Activated naive CD4-positive, alpha-beta T cell treated with anti-CD3 and anti-CD28 coated beads, Interleukin-2, amount 50 U/mL, for 24 hours (primary cell): ENCODE results near the gene HSFX2.
"Not testable (repeated sequence)": the region's sequence is repeated elsewhere in the genome, so short reads cannot be mapped to it uniquely, and the experiment has no call there.

Experiments
- H3K27ac Mint-ChIP-seq: one replicate; pipeline ENCODE4 v1.8.0; 2021; ENCODE audit warnings: mild to moderate bottlenecking, mixed read lengths
- H3K27me3 Mint-ChIP-seq: one replicate; pipeline ENCODE4 v1.8.0; 2021; ENCODE audit warnings: mixed read lengths
- H3K36me3 Mint-ChIP-seq: one replicate; pipeline ENCODE4 v1.8.0; 2021; ENCODE audit warnings: mixed read lengths
- H3K4me1 Mint-ChIP-seq: one replicate; pipeline ENCODE4 v1.8.0; 2021; ENCODE audit warnings: mixed read lengths
- H3K4me3 Mint-ChIP-seq: one replicate; pipeline ENCODE4 v1.8.0; 2021; ENCODE audit warnings: mild to moderate bottlenecking, mixed read lengths
- H3K9me3 Mint-ChIP-seq: one replicate; pipeline ENCODE4 v1.8.0; 2021; ENCODE audit warnings: mixed read lengths

HSFX2 gene

DNA sequence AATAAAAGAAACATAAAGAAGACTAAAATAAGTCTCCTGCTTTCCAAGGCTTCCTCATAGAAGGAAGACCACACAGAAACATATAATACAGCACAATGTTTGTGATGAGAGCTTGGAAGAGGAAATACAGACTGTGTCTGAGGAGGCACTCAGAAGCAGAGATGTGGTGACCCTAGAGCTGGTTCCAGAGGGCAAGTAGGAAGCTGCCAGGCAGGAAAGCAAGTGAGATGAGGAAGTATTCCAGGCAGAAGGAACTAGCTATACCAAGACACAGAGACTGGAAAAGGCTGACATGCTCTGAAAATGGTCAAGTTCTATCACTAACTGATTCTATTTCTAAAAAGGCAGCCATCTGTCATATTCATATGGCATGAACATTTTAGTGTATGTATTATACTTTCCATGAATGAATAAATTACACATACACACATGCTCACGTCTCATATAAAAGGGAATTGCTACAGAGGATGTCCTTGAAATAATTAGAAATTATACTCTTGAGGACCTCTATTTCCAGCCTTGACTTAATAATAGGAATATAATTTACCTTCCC lies 16.6 kb upstream of the HSFX2 start:
- H3K4me1 Mint-ChIP-seq, result peaks cover 36% of the 10 kb centered on the region
- H3K9me3 Mint-ChIP-seq, result no peaks in the 10 kb centered on the region
- no peaks in the 10 kb centered on the region for H3K27me3 Mint-ChIP-seq
- peak overlapping the region; percentile 52 for H3K27ac Mint-ChIP-seq
- no peak overlapping the region for H3K4me3 Mint-ChIP-seq
- H3K36me3 Mint-ChIP-seq, result peaks cover 3% of the 10 kb centered on the region

DNA sequence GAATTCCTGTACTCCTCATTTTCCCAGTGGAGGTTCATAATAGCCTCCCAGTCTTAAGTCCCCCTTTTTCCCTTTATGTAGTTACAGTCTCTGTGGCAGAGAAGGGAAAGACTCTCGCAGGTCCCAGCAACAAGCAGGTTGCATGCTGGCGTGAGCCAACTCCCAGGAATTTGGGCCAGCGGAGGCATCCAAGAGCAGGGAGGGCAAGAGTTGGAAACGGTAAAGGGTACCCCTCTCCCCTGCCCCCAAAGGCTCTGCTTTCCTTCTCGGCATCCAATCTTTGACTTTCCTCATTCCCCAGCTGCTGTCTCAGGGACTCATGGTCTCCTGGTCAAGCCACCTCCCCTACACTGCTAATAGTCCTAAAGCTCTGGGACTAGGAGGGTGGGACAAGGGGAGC lies 15.4 kb upstream of the HSFX2 start:
- H3K9me3 Mint-ChIP-seq, result no peaks in the 10 kb centered on the region
- no peak overlapping the region for H3K27ac Mint-ChIP-seq
- peaks cover 27% of the 10 kb centered on the region for H3K4me1 Mint-ChIP-seq
- H3K27me3 Mint-ChIP-seq, result no peaks in the 10 kb centered on the region
- no peak overlapping the region for H3K4me3 Mint-ChIP-seq
- peaks cover 6% of the 10 kb centered on the region for H3K36me3 Mint-ChIP-seq

DNA sequence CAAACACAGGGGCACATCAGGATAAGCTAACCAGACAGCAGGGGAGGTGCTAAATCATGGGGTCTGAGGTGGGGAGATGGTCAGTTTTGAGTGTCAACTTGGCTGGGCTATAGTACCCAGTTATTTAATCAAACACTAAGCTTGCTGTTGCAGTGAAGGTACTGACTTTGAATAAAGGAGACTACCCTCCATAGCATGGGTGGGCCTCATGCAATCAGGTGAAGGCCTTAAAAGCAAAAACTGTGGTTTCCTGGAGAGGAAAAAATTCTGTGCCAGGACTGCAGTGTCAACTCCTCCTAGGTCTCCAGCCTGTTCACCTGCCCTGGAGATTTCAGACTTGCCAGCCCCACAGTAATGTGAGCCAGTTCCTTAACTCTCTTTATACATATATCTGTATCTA lies 12.6 kb upstream of the HSFX2 start:
- Mint-ChIP-seq H3K36me3 (peaks cover 6% of the 10 kb centered on the region), H3K4me1 (peaks cover 7% of the 10 kb centered on the region), H3K9me3 (no peaks in the 10 kb centered on the region), H3K4me3 (no peak overlapping the region), H3K27me3 (no peaks in the 10 kb centered on the region), H3K27ac (no peak overlapping the region)

DNA sequence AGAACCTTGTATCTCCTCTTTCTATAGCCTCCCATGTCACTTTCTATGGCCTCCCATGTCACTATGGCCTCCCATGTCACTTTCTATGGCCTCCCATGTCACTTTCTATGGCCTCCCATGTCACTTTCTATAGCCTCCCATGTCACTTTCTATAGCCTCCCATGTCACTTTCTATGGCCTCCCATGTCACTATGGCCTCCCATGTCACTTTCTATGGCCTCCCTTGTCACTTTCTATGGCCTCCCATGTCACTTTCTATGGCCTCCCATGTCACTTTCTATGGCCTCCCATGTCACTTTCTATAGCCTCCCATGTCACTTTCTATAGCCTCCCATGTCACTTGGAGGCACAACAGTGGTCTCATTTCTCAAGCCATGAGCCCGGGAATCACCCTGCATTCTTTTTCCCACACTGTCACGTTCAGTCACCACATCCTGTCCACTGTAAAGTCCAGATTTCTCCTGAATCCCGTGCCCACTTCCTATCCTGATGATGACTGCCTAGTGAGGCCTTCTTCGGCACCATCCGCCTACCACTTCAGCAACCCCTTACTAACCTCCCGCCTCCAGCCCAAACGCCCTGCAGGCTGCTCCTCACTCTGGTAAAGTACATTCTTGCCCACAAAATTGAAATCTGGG lies 10.3 kb upstream of the HSFX2 start:
- H3K4me3 Mint-ChIP-seq, H3K36me3 Mint-ChIP-seq, H3K27ac Mint-ChIP-seq, H3K9me3 Mint-ChIP-seq, H3K4me1 Mint-ChIP-seq, H3K27me3 Mint-ChIP-seq: not testable (repeated sequence)

DNA sequence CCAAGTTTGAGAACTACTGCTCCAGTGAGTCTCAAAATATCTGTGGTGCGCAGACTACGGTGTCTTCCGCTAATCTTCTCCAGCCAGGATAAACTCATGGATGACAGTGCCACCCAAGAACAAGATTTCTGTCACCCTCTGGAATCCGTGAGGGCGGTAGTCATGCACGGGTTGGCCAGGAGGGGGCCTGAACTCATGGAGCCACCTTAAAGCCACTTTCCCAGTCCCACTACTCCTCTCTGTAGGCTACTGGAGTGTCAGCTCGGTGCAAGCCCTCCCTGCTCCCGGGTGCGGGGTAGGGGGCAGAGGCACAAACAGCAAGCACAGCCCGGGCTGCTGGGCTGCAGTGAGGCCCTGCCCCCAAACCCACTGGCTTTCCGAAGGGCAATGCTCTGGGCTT lies 3.5 kb upstream of the HSFX2 start:
- not testable (repeated sequence) for H3K36me3 Mint-ChIP-seq, H3K27ac Mint-ChIP-seq, H3K9me3 Mint-ChIP-seq, H3K4me1 Mint-ChIP-seq, H3K4me3 Mint-ChIP-seq, H3K27me3 Mint-ChIP-seq

DNA sequence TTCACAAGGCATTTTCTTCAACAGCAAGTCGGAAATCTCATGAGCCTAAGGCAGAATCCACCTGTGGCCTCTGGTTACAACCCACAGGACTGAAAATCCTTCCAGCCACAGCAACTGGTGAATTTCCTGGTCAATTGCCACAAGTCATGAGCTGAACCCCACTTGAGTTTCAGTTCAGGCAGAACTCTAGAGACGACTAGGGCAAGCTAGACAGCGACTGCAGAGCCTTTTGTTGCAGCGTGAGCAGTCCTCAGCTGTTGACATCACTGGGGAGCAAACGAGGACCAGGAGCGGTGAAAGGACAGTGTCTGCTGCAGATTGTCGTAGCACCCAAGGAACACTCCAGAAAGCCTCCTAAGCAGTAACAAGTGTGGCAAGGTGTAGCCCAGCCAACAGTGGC lies 829 bp upstream of the HSFX2 start:
- not testable (repeated sequence) for H3K4me3 Mint-ChIP-seq, H3K27me3 Mint-ChIP-seq, H3K27ac Mint-ChIP-seq, H3K36me3 Mint-ChIP-seq, H3K9me3 Mint-ChIP-seq, H3K4me1 Mint-ChIP-seq

DNA sequence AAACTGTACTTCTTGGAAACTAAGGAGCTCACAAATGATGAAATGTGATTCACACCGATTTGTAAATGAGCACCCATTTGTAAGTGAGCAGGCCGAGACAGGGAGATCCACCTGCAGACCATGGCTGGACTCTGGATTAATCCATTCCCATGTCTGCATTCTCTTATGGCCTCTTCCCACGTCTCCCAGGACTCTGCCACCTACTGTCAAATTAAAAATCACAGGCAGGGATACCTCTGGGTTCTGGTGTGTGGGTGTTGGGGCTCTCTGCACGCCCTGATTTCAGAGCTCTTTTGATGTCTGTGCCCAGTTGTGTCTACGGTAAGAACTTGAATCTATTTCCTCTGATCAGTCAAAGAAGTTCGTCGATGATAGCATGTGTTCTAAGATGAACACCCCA lies 4.1 kb downstream of the HSFX2 start:
- not testable (repeated sequence) for H3K4me1 Mint-ChIP-seq, H3K27ac Mint-ChIP-seq, H3K4me3 Mint-ChIP-seq, H3K9me3 Mint-ChIP-seq, H3K36me3 Mint-ChIP-seq, H3K27me3 Mint-ChIP-seq

DNA sequence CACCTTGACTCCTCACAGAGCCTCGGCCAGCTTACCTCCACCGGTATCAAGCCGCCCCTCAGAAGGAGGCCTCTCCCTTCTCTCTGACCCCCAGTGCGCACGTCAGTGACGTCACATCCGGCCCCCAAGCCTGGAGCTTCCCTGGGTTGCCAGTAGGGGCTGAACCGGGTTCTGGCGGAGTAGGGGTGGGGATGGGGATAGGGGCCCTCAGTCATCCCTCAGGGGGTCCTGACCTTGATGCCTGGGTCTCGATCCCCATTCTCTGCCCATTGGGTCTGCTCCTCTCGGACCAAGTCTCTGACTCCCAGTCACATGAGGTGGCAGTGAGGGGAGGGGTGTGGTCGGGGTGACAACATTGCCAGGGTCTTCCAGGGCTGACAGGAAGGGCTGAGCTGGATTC lies 7.8 kb downstream of the HSFX2 start, which contains the start of gene MAGEA9B:
MAGEA9B (minus strand) TSS at position 101 of the 400 bp plus-strand sequence. CDS start 4,280 bp downstream, outside the sequence.
- not testable (repeated sequence) for H3K27ac Mint-ChIP-seq, H3K4me1 Mint-ChIP-seq, H3K27me3 Mint-ChIP-seq, H3K9me3 Mint-ChIP-seq, H3K36me3 Mint-ChIP-seq, H3K4me3 Mint-ChIP-seq

DNA sequence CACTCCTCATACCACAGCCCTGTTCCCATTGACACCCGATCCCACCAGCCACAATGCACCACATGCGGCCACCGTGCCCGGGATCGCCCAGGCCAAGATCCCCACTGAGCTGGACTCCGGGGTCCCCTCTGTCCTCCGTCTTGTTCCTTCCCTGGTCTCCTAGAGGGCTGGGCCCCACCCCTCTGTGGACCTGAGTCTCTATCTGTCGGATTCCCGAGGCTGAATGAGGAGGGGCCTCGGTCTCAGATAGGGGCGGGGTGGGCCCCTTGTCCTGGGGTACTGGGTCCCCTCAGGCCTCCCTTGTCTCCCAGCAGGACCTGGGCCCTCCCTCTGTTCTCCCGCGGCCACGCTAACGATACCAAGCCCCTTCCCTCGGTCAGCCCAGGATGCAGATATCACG lies 9.5 kb downstream of the HSFX2 start:
- H3K9me3 Mint-ChIP-seq, H3K4me3 Mint-ChIP-seq, H3K4me1 Mint-ChIP-seq, H3K27me3 Mint-ChIP-seq, H3K36me3 Mint-ChIP-seq, H3K27ac Mint-ChIP-seq: not testable (repeated sequence)

DNA sequence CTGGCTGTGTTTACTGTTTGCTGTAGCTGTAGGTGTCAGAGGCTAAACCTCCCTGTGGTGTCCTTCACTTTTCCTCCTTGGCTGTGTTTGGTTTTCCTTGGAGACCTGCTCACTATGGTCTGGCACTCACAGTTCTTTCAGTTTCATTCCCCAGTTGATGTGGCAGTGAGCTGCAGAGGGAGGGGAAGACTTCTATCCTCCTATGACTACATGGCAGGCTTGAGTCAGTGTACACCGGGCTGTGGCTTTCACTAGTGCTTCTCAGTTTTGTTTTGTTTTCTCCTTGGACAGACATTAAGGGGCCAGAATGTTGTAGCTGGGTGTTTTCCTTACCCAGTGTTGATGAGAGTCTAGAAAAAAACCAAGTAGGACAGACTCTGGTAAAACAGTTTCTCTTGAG lies 21.7 kb downstream of the HSFX2 start:
- not testable (repeated sequence) for H3K36me3 Mint-ChIP-seq

DNA sequence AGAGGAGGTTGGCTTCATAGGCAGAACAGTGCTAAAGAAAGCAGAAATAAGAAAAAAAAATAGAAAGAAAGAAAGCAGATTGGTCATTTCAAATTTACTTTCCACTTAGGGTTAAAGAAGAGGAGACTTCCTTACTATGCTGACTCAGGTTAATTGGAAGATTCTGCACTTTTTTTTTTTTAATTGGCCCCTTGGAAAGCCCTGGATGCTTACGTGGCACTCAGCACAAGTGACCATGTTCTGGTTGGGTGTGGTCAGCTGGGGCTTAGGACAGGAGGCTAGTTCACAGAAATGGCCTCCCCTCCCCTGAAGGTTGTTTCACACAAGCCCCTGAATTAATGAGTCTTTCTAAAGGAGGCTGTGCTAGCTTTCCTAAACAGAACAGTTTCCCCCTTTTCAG lies 22.4 kb downstream of the HSFX2 start:
- Mint-ChIP-seq H3K36me3 (no peaks in the 10 kb centered on the region), H3K9me3 (no peaks in the 10 kb centered on the region), H3K27ac (peak overlapping the region; percentile 51), H3K4me3 (no peak overlapping the region), H3K27me3 (no peaks in the 10 kb centered on the region), H3K4me1 (no peaks in the 10 kb centered on the region)

More for the DNA sequence above, 21.7 kb downstream of the HSFX2 start:
- H3K27me3 Mint-ChIP-seq, H3K4me3 Mint-ChIP-seq, H3K9me3 Mint-ChIP-seq, H3K4me1 Mint-ChIP-seq, H3K27ac Mint-ChIP-seq: not testable (repeated sequence)

DNA sequence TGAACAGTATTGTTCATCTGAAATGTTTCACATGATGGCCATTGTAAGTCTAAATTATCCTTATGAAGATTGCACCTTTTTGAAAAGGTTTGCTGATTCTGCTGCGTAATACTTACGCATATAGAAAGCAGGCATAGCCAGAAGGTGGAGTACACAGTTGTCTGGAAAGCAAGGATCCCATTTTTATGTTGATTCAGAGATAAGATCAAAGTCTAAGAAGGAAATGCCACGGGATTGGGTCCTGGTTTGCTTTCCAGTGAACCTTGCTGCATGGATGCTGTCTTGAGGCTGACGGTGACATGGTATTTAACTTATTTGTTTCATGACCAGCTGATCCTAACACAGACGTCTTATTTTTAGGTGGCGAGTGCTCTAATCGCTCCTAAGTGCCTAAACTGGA lies 23.3 kb downstream of the HSFX2 start:
- H3K9me3 Mint-ChIP-seq, result no peaks in the 10 kb centered on the region
- no peak overlapping the region for H3K27ac Mint-ChIP-seq
- H3K27me3 Mint-ChIP-seq, result no peaks in the 10 kb centered on the region
- no peaks in the 10 kb centered on the region for H3K4me1 Mint-ChIP-seq
- H3K4me3 Mint-ChIP-seq, result no peak overlapping the region
- H3K36me3 Mint-ChIP-seq, result no peaks in the 10 kb centered on the region

DNA sequence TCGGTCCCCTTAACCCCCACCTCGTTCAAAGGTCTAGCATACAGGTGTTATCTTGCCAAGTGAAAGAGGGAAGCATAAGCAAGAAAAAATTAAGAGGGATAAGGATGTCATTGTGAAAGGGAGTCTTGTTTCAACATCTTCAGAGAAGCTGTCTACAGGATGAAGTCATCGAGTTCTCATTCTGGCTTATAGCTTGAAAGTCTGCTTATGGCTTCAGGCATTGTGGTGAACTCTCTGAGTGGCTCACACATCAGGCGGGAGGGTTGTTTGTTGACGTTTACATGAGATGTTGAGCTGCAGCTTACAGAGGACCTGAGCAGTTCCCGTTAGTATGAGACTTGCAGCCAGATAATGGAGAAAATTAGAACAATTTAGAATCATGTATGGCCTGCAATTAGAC lies 24.4 kb downstream of the HSFX2 start:
- Mint-ChIP-seq H3K36me3 (no peaks in the 10 kb centered on the region), H3K27ac (no peak overlapping the region), H3K4me1 (no peaks in the 10 kb centered on the region), H3K27me3 (no peaks in the 10 kb centered on the region), H3K9me3 (no peaks in the 10 kb centered on the region), H3K4me3 (no peak overlapping the region)

DNA sequence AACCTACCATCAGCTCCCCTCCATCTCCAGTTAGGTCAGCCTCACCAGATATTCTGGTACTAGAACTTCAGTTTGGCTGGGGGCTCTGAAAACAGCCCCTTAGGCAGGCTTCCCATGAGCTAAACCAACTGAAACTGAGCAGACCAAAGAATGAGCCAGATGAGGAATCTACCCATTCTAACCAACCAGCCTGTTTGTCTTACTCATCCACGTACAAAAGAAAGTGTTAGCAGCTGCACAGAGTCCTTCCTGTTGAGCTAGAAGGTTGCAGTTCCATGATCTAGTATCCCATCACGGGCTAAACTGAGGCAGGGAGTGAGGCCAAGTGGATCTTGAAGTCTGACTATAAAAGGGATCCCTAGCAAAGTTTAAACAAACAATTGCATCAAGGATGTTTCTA lies 25.3 kb downstream of the HSFX2 start:
- Mint-ChIP-seq H3K4me1 (no peaks in the 10 kb centered on the region), H3K27ac (no peak overlapping the region), H3K36me3 (no peaks in the 10 kb centered on the region), H3K4me3 (no peak overlapping the region), H3K27me3 (no peaks in the 10 kb centered on the region), H3K9me3 (no peaks in the 10 kb centered on the region)

DNA sequence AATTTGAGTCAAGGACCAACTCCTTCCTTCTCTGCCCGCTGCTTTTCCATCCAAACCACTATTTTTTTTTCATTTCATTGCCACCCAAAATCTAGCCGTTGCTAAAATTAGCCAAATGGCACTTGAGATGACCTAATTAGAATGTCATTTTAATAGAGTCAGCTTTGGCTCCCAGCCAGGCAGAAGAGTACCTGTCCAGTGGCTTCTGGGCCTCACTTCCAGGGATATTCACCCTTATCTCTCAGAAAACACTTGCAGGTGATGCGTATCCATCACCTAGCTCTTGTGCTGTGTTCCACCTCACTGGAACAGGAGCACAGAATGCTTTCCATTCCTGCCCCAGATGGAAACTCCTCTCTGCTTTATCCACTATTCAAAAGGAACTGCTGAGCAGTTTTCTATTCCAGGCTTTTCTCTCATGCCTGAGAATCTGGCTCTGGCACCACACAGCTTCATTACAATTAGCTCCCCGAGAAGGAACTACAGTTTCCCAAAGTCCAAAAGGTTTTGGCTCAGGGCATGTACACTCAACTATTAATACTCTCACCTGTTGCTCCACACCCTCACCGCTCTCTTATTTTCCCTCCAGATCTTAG lies 26.3 kb downstream of the HSFX2 start:
- H3K27ac Mint-ChIP-seq, result no peak overlapping the region
- no peaks in the 10 kb centered on the region for H3K9me3 Mint-ChIP-seq
- H3K27me3 Mint-ChIP-seq, result no peaks in the 10 kb centered on the region
- H3K4me1 Mint-ChIP-seq, result no peaks in the 10 kb centered on the region
- no peaks in the 10 kb centered on the region for H3K36me3 Mint-ChIP-seq
- H3K4me3 Mint-ChIP-seq, result no peak overlapping the region

DNA sequence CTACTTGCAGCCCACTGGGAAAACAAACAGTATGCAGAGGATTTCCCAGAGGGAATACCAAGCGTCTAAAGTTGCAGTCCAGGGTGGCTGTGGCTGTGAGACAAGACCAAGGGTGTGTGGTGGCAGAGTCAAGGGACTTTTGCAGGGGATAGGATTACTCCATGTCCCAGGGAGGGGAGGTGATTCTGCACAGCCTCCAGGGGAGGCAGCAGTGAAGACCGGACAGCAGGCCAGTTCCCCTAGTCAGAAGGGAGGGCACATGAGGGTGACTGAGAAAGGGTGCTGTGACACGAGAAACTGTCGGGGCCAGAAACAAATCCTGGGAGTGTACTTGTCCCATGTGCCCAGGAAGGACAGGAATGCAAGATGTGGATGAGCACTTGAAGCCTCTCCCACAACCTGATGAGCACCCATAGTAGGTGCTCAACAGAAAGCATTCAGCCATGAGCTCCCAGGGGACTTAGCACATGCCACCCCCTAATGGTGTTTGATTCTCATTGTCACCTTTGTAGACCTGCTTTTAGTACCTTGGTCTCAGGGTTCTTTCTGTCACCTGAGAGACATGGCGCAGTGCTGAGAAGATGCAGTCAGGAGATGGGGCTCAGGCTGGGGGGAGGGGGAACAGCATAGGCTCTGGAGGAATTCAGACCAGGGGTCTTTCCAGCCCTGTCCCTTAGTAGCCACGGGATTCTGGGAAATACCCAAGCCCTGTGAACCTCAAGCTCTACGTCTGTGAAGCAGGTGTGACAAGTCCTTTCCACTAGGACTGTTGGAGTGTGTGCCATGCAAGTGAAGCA lies 27.3 kb downstream of the HSFX2 start:
- no peak overlapping the region for H3K27ac Mint-ChIP-seq
- H3K9me3 Mint-ChIP-seq, result no peaks in the 10 kb centered on the region
- no peaks in the 10 kb centered on the region for H3K4me1 Mint-ChIP-seq
- no peaks in the 10 kb centered on the region for H3K36me3 Mint-ChIP-seq
- no peaks in the 10 kb centered on the region for H3K27me3 Mint-ChIP-seq
- H3K4me3 Mint-ChIP-seq, result no peak overlapping the region
